Activated gamma-delta T cell (primary cell): ENCODE data around the gene ANKS1A.

ENCODE experiments used
- DNase-seq: peaks from one replicate; lab custom pipeline; 2025; lab: John Stamatoyannopoulos, UW

The ANKS1A gene

GRCh38 chr6:35069262-35069661 is 180.2 kb downstream of the ANKS1A start:
- no peak for DNase-seq

GRCh38 chr6:35070111-35070510 is 181.1 kb downstream of the ANKS1A start:
- DNase-seq: no peak

- no peak for DNase-seq
These were observed 182.4 kb downstream of the ANKS1A start for GRCh38 chr6:35071347-35071994.

- DNase-seq: no peak
These were observed 183.1 kb downstream of the ANKS1A start for GRCh38 chr6:35072051-35072697.

GRCh38 chr6:35072698-35073055 is 183.6 kb downstream of the ANKS1A start:
- DNase-seq: no peak

- no peak for DNase-seq
These were observed 184.2 kb downstream of the ANKS1A start for GRCh38 chr6:35073211-35073610.

GRCh38 chr6:35073766-35074471 is 184.9 kb downstream of the ANKS1A start:
- DNase-seq: no peak

- DNase-seq: no peak
These were observed 188.1 kb downstream of the ANKS1A start for GRCh38 chr6:35076997-35077712.

- DNase-seq: no peak
These were observed 188.7 kb downstream of the ANKS1A start for GRCh38 chr6:35077713-35078105.

GRCh38 chr6:35078226-35078850 is 189.3 kb downstream of the ANKS1A start:
- no peak for DNase-seq

GRCh38 chr6:35078896-35079295 is 189.8 kb downstream of the ANKS1A start:
- no peak for DNase-seq

GRCh38 chr6:35079311-35080000 is 190.4 kb downstream of the ANKS1A start:
- no peak for DNase-seq

- DNase-seq: no peak
These were observed 191.1 kb downstream of the ANKS1A start for GRCh38 chr6:35080016-35080680.

- DNase-seq: no peak
These were observed 191.9 kb downstream of the ANKS1A start for GRCh38 chr6:35080821-35081425.

GRCh38 chr6:35081426-35081851 is 192.4 kb downstream of the ANKS1A start:
- no peak for DNase-seq

- no peak for DNase-seq
These were observed 193.1 kb downstream of the ANKS1A start for GRCh38 chr6:35082046-35082732.

- DNase-seq: no peak
These were observed 193.8 kb downstream of the ANKS1A start for GRCh38 chr6:35082733-35083403.

- no peak for DNase-seq
These were observed 194.5 kb downstream of the ANKS1A start for GRCh38 chr6:35083507-35083906.

GRCh38 chr6:35084041-35084491 is 195.0 kb downstream of the ANKS1A start:
- no peak for DNase-seq
